ENCODE results near the gene IFNL1.
"Not testable (repeated sequence)": the region's sequence is repeated elsewhere in the genome, so short reads cannot be mapped to it uniquely, and the experiment has no call there.

The IFNL1 gene

DNA sequence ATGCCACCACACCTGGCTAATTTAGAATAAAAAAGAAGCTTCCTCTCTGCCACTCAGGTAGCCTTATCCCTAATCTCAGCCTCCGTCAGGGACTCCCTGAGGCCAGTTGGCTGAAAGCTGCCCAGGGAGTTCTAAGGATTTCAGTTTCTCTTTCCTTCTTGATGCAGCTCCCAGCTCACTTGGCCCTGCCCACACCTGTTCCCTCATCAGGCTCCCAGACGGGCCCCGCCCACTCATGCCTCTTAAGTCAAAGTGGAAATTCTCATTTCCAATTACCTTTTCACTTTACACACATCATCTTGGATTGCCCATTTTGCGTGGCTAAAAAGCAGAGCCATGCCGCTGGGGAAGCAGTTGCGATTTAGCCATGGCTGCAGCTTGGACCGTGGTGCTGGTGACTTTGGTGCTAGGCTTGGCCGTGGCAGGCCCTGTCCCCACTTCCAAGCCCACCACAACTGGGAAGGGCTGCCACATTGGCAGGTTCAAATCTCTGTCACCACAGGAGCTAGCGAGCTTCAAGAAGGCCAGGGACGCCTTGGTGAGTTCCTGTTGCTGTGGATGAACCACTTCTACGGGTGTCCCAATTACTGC lies at the start of gene IFNL1:
IFNL1 (plus strand) TSS at position 353 of the 591 bp plus-strand sequence; CDS start at position 368, 15 bp downstream.
- FAIRE-seq = no peak

DNA sequence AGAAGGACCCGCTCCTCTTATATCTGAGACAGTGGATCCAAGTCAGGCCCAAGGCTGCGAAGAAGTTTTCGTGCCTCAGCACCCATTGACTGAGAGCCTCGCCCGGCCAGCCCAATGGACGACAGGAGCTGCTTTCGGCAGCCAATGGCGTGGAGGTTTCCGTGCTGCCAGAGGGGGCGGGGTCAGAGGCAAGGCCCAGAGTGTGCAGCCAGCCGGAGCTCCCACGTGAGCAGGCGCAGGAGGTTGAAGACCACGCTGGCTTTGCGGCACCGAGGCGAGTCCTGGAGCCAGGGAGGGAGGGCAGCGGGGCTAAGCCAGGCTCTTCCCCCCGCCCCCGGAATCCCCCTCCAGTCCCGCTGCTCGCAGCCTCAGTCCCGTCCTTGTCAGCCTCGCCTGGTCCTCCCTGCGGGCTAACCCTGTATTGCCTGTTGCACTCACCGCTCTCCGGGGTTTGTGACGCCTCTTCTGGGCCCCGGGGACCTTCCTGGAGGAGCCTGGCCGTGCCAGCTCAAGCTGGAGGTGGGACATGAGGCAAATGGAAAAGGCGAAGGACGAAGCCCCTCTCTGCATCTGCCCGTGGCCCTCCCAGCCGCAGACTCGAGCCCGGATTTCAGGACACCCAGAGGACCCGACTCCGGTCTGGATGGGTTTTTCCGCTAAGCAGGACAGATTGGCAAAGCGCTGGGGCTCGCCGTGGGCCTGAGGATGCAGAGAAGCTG lies 49.1 kb upstream of the IFNL1 start:
- FAIRE-seq = no peak

DNA sequence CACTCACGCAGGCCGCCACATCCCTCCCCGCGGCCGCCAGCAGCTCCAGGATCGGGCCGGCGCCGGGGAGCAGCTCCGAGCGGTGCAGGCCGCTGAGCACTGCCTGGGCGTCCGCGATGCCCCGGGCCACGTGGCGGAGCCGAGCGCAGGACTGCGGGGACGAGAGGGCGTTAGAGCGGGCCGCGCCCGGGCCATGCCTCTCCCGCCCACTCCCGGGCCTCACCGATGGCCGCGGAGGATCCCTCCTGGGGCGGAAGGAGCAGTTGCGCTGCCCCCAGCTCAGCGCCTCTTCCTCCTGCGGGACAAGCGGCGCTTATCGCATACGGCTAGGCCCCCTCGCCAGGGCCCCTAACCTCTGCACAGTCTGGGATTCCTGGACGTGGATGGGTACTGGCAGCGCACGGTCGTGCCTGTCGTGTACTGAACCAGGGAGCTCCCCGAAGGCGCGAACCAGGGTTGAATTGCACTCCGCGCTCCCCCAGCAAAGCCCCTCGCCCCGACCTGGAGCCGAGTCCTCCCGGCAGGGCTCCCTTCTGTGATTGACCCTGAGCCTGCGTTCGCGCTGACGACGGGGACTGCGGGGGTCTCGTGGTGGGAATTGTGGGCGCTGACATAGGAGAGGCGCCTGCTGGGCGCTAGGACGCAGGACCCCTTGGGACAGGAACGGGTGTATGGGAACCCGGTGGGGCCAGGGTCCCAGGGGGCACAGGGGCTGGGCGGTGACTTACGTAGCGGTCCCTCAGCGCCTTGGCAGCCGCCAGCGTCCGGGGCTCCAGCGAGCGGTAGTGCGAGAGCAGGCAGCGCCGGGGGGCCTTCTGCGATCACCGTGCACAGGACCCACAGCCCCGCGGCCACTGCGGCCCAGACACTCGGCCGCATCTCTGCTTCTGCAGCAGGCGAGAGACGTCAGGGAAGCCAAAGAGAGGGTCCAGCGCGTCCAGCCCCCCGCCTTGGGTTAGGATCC lies 48.2 kb upstream of the IFNL1 start:
- FAIRE-seq = no peak

DNA sequence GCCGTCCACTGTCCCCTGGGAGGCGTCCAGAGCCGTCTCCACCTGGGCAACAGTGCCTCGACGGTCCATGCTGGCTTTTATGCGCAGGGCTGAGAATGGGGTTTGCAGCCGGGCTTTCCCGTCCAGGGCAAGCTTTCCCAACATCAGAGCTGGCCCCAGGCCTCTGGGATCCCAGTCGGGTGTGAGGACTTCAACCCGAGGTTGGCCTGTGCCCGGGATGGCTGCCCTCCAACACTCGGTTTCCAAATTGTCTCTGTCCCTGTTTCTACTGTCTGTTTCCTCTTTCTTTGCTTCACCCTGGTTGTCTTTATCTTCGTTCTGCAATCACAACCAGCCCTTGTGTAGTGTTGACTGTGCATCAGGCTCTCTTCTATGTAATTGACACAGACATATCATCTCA lies 47.4 kb upstream of the IFNL1 start, which contains the start of gene IFNL4:
IFNL4 (minus strand) TSS at position 51 of the 400 bp plus-strand sequence.
- no peak for FAIRE-seq

DNA sequence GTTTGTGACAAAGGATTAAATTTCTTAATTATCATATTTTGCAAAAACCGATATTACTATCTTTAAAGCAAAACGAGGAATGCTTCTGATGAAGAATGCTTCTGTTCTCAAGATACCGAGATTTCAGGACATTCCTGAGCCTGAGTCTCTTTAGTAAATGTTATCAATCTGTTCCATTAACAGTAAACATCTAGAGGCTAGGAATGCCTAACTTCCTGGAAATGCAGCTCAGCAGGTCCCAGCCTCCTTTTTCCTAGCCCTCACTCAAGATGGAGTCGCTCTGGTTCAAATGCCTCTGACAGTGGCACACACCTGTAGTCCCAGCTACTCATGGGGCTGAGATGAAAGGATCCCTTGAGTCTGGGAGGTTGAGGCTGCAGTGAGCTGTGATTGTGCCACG lies 45.1 kb upstream of the IFNL1 start:
- no peak for FAIRE-seq

DNA sequence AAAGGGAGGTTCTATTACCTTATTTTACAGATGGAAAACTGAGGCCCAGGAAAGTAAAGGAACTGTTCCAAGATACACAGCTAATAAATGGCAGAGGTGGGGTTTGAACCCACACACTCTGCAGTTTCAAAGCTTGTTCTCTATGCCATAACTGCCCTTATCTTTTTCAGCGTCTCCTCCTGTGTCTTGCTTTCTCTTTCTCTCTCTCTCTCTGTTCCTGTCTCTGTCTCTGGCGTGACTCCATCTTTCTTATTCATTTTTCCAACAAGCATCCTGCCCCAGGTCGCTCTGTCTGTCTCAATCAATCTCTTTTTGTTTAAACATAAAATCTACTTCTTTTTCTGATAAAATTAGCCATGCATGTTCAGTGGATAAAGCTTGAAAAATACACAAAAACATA lies 44.4 kb upstream of the IFNL1 start:
- no peak for FAIRE-seq

DNA sequence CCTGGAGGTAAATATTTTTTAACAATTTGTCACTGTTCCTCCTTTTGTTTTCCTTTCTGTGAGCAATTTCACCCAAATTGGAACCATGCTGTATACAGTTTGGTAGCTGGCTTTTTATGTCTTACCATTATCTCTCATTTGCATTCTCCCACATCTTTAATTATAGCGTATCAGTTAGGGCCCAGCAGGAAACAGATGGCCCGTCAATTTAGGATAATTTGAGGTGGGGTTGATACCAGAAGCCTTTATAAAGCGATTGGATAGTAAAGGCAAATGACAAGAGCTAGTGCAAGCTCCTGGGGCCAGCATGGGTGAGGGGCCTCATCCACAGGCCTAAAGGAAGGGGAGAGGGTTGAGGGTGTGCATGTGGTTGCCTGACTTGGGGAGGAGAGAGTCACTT lies 43.7 kb upstream of the IFNL1 start:
- FAIRE-seq = no peak

DNA sequence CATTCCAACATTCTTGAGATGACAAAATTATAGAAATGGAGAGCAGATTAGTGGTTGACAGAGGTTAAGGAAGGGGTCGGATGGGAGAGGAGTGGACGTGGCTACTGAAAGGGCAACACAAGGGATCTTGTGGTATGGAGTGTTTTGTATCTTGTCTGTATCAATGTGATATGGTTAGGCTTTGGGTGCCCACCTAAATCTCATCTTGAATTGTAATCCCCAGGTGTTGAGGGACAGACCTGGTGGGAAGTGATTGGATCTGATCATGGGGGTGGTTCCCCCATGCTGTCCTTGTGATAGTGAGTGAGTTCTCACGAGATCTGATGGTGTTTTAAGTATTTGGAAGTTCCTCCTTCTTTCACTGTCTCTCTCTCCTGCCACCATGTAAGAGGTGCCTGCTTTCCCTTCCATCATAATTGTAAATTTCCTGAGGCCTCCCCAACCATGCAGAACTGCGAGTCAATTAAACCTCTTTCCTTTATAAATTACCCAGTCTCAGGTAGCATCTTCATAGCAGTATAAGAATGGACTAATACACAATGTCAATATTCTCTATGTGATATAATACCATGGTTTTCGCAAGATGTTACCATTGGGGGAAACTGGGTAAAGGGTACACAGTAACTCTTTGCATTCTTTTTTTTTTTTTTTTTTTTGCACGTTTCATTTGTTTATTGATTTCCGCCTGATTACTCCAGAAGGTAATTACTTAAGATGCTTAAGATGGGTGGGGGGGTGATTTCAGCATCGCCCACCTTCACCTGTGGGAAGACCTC lies 42.6 kb upstream of the IFNL1 start:
- no peak for FAIRE-seq

DNA sequence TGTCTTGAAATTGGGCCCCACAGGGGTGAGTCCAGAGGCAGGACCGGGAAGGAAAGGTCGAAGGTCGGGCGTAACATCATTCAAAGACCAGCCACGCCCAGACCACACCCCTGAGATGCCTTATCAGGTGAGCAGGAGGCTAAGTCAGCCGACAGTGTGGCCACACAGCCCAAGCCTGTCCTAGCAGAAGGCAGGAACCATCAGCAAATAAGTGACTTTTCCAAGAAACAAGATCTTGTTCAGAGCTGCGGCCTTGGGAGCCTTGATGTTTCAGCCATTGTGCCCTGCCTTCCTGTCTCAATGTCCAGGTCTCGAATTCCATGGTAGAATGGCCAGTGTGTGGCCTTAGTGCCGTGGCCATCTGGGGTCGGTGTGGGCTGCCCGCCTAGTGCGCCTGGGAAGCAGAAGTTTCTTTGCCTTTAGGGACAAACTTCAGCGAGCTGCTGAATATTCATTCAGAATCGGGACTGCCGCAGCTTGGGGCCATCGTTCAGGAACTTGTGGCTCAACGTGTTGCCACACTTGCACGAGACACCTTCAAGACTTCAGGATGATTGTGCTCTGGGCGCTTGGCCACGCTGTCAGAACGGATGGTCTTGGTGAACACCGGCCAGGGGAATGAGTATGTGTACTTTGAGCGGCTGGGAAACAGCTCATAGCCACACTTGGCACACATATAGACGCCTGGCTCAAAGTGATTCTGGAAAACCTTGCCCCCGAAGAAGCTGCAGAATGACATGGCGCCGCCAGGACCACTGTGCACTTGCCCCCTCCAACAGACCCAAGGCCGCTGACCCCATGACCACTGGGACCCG lies 41.5 kb upstream of the IFNL1 start:
- no peak for FAIRE-seq

DNA sequence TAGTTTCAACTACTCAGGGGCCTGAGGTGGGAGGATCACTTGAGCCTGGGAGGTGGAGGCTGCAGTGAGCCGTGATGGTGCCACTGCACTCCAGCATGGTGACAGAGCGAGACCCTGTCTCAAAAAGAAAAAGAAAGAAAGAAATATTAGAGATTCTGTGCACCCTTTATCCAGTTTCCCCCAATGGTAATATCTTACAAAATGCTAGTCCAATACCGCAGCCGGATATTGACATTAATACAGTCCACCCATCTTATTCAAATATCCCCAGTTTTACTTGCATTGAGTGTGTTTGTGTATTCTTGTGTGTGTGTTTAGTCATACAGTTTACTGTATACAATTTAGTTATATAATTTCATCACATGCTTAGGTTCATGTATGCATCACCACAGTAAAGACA lies 39.0 kb upstream of the IFNL1 start:
- no peak for FAIRE-seq

DNA sequence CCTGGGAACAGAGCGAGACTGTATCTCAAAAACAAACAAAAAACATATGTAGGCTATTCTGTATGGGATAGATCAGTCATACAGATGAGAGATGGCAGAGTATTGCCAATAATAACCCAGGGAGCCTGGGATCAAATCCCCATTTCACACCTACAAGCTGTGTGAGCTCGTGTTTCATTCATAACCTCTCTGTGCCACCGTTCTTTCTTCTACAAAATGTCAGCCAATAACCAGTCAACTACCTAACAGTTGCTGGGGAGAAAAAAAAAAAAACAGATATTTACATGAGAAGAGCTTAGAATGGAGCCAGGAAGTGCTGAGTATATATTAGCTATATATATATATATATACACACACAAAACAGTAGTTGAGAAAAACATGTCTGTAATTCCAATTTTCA lies 34.5 kb upstream of the IFNL1 start:
- FAIRE-seq = no peak

DNA sequence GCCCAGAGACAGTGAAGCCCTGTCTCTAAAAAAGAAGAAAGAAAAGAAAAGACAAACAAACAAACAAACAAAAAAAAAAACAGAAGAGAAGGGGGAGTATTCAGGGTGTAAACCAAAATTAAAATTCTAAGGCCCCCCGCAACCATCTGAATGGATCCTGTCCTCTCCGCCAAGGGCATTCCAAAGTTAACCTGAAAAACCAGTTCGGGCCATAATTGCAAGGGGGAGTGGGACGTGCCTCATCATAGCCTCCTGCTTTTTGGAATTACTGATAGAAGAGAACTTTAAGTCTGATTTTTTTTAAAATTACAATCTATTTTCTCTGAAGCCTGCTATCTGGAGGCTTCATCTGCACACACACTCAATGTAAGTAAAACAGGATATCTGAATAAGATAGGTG lies 33.7 kb upstream of the IFNL1 start:
- FAIRE-seq = no peak

DNA sequence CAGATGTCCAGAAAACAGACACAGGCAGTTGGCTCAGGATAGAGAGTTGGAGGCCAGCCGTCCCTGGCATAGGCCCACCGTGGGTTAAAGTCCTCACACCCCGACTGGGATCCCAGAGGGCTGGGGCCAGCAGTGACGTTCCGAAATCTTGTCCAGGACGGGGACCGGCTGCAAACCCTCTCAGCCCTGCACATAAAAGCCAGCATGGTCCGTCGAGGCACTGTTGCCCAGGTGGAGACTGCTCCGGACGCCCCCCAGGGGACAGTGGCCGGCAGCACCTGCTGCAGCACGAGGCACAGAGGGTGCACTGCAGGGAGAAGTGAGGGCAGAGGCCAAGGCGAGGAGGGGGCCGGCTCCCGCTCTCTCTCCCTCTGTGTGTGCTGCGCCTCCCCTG lies 32.3 kb upstream of the IFNL1 start:
- no peak for FAIRE-seq

DNA sequence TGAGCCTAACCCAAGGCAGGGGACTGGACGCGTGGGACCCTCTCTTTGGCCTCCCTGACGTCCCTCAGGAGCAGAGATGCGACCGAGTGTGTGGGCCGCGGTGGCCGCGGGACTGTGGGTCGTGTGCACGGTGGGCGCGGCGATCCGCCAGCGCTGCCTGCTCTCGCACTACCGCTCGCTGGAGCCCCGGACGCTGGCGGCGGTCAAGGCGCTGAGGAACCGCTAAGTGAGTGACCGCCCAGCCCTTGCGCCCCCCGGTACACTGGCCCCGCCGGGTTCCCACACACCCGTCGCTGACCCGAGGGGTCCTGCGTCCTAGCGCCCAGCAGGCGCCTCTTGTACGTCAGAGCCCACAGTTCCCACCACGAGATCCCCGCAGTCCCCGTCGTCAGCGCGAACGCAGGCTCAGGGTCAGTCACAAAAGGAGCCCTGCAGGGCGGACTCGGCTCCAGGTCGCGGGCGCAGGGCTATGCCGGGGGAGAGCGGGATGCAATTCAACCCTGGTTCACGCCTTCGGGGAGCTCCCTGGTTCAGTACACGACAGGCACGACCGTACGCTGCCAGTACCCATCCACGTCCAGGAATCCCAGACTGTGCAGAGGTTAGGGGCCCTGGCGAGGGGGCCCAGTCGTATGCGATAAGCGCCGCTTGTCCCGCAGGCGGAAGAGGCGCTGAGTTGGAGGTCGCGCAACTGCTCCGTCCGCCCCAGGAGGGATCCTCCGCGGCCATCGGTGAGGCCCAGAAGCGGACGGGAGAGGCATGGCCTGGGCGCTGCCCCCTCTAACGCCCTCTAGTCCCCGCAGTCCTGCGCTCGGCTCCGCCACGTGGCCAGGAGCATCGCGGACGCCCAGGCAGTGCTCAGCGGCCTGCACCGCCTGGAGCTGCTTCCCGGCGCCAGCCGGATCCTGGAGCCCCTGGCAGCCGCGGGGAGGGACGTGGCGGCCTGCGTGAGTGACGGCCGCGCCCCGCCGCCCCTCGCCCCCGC lies 31.6 kb upstream of the IFNL1 start:
- no peak for FAIRE-seq

DNA sequence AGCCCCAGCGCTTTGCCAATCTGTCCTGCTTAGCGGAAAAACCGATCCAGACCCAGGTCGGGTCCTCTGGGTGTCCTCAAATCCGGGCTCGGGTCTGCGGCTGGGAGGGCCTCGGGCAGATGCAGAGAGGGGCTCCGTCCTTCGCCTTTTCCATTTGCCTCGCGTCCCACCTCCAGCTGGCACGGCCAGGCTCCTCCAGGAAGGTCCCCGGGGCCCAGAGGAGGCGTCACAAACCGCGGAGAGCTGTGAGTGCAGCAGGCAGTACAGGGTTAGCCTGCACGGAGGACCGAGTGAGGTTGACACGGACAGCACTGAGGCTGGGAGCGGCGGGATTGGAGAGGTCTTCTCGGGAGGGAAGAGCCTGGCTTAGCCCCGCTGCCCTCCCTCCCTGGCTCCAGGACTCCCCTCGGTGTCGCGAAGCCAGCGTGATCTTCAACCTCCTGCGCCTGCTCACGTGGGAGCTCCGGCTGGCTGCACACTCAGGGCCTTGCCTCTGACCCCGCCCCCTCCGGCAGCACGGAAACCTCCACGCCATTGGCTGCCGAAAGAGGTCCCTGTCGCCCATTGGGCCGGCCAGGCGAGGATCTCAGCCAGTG lies 30.8 kb upstream of the IFNL1 start:
- no peak for FAIRE-seq

DNA sequence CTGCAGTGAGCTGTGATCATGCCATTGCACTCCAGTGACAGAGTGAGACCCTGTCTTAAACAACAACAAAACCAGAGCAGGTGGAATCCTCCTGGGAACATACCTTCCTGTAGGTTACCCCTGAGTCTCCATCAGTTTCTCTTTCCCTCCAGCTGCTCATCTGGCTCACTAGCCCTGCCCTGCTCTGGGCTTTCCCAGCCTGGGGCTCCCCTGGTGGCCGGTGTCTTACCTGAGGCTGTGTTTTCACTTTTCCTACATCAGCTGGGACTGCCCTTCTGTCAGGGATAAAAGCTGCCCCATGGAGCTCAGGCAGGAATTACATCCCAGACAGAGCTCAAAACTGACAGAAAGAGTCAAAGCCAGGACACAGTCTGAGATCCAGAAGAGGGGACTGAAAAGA lies 28.1 kb upstream of the IFNL1 start, which contains the start of gene IFNL2:
IFNL2 (plus strand) TSS at position 312 of the 400 bp plus-strand sequence. CDS start 173 bp downstream, outside the sequence.
- FAIRE-seq = not testable (repeated sequence)

DNA sequence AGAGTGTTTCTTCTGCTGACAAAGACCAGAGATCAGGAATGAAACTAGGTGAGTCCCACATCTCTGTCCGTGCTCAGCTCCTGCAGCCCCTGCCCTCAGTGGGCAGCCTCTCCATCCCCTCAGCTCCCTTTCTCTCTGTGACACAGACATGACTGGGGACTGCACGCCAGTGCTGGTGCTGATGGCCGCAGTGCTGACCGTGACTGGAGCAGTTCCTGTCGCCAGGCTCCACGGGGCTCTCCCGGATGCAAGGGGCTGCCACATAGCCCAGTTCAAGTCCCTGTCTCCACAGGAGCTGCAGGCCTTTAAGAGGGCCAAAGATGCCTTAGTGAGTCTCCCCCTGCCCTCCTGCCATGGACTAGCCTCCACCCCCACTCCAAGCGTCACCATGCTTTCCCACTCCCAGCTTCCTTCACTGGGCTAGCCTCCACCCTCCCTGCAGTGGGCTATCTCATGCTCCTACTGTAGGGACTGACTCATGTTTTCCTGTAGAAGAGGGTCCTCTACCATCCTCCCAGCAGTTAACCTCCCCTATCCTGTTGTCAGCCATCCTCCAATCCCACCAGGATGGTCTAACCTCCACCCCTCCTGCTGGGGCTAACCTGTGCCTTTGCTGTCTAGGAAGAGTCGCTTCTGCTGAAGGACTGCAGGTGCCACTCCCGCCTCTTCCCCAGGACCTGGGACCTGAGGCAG lies 27.5 kb upstream of the IFNL1 start:
- not testable (repeated sequence) for FAIRE-seq

DNA sequence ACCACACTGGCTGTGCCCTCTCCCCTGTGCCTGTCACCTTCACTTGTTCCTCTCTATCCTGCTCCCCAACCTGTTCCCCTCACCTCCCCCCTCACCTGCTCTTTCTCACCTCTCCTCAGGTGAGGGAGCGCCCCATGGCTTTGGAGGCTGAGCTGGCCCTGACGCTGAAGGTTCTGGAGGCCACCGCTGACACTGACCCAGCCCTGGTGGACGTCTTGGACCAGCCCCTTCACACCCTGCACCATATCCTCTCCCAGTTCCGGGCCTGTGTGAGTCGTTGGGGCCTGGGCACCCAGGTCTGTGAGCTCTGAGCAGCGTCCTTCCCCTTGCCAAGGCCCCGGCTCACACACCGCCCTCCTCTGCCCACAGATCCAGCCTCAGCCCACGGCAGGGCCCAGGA lies 26.8 kb upstream of the IFNL1 start:
- FAIRE-seq = not testable (repeated sequence)
